Liver (tissue), 9 donors: Measurements from ENCODE around the gene PITPNC1. TPM values are rescaled to one million over a fixed set of nuclear protein-coding genes. Genes with fewer than 3 reads are reported as not detected.
"Not testable (repeated sequence)": the region's sequence is repeated elsewhere in the genome, so short reads cannot be mapped to it uniquely, and the experiment has no call there.

Experiments used
- DNase-seq: peaks from one replicate; pipeline ENCODE4 v3.0.0-alpha.2; 2017; ENCODE audit warnings: low spot score
- H3K27ac ChIP-seq, 2 donors: one replicate each; pipeline ENCODE4 v1.7.0; 2013; ENCODE audit warnings: inconsistent platforms in 2 of 2, low read length in 2 of 2, control low read depth in 1 of 2, low read depth in 1 of 2, mild to moderate bottlenecking in 1 of 2
- H3K27me3 ChIP-seq, 4 donors: one replicate each; pipeline versions ENCODE4 v1.6.1 to v1.7.0; 2013; ENCODE audit warnings: low read length in 3 of 4, inconsistent platforms in 1 of 4, mild to moderate bottlenecking in 1 of 4, moderate library complexity in 1 of 4; ENCODE audit not compliant: control insufficient read depth in 4 of 4, insufficient read depth in 4 of 4
- H3K36me3 ChIP-seq, 4 donors: one replicate each; pipeline versions ENCODE4 v1.6.1 to v1.7.0; 2013; ENCODE audit warnings: low read length in 3 of 4, mild to moderate bottlenecking in 3 of 4, low read depth in 1 of 4, moderate library complexity in 1 of 4; ENCODE audit not compliant: control insufficient read depth in 4 of 4, insufficient read depth in 3 of 4
- H3K4me1 ChIP-seq, 4 donors: one replicate each; pipeline versions ENCODE4 v1.6.1 to v1.7.0; 2013; ENCODE audit warnings: low read length in 3 of 4, mild to moderate bottlenecking in 3 of 4, moderate library complexity in 1 of 4; ENCODE audit not compliant: control insufficient read depth in 4 of 4, insufficient read depth in 4 of 4
- H3K4me3 ChIP-seq, 3 donors: one replicate each; pipeline versions ENCODE4 v1.6.1 to v1.7.0; 2013; ENCODE audit warnings: low read length in 3 of 3, control low read depth in 1 of 3, low read depth in 1 of 3, mild to moderate bottlenecking in 1 of 3
- H3K9ac ChIP-seq, 2 donors: one replicate each; pipeline ENCODE4 v1.7.0; 2013; ENCODE audit warnings: low read length in 2 of 2, mild to moderate bottlenecking in 2 of 2, moderate library complexity in 2 of 2, control low read depth in 1 of 2, low read depth in 1 of 2
- H3K9me3 ChIP-seq, 4 donors: one replicate each; pipeline versions ENCODE4 v1.6.1 to v1.7.0; 2013; ENCODE audit warnings: low read length in 3 of 4; ENCODE audit not compliant: control insufficient read depth in 4 of 4
- ATF3 ChIP-seq: IDR thresholded peaks from 2 replicates; pipeline ENCODE4 v1.6.1; 2016; ENCODE audit warnings: antibody characterized with exemption
- EGR1 ChIP-seq, 2 donors: IDR thresholded peaks; 2 replicates each; pipeline ENCODE4 v1.6.1; 2016 to 2018; ENCODE audit warnings: antibody characterized with exemption in 2 of 2, low read depth in 2 of 2
- FOXA1 ChIP-seq: IDR thresholded peaks from 2 replicates; pipeline ENCODE4 v1.6.1; 2016; ENCODE audit warnings: antibody characterized with exemption
- FOXA2 ChIP-seq: IDR thresholded peaks from 2 replicates; pipeline ENCODE4 v1.6.1; 2016; ENCODE audit warnings: antibody characterized with exemption
- HNF4A ChIP-seq, 2 donors: conservative IDR thresholded peaks; 2 replicates each; pipeline ENCODE4 v1.6.1; 2016; ENCODE audit warnings: antibody characterized with exemption in 2 of 2, mild to moderate bottlenecking in 2 of 2
- HNF4G ChIP-seq: IDR thresholded peaks from 2 replicates; pipeline ENCODE4 v1.6.1; 2016; ENCODE audit warnings: antibody characterized with exemption
- JUND ChIP-seq, 2 donors: IDR thresholded peaks; 2 replicates each; pipeline ENCODE4 v1.6.1; 2016; ENCODE audit warnings: antibody characterized with exemption in 2 of 2
- NR2F2 ChIP-seq: IDR thresholded peaks from 2 replicates; pipeline ENCODE4 v1.6.1; 2016; ENCODE audit warnings: antibody characterized with exemption
- RAD21 ChIP-seq, 2 donors: IDR thresholded peaks; 2 replicates each; pipeline ENCODE4 v1.6.1; 2016; ENCODE audit warnings: antibody characterized with exemption in 2 of 2, mild to moderate bottlenecking in 2 of 2
- REST ChIP-seq: IDR thresholded peaks from 2 replicates; pipeline ENCODE4 v1.6.1; 2016; ENCODE audit warnings: antibody characterized with exemption, mild to moderate bottlenecking
- RXRA ChIP-seq, 2 donors: IDR thresholded peaks; 2 replicates each; pipeline ENCODE4 v1.6.1; 2017 to 2018; ENCODE audit warnings: antibody characterized with exemption in 2 of 2, mild to moderate bottlenecking in 1 of 2
- SP1 ChIP-seq: IDR thresholded peaks from 2 replicates; pipeline ENCODE4 v1.6.1; 2018; ENCODE audit warnings: antibody characterized with exemption, mild to moderate bottlenecking
- TAF1 ChIP-seq: conservative IDR thresholded peaks from 2 replicates; pipeline ENCODE4 v1.6.1; 2016; ENCODE audit warnings: antibody characterized with exemption, mild to moderate bottlenecking
- YY1 ChIP-seq: IDR thresholded peaks from 2 replicates; pipeline ENCODE4 v1.6.1; 2016; ENCODE audit warnings: antibody characterized with exemption, mild to moderate bottlenecking
- WGBS: extraction: QIAGEN DNeasy Blood & Tissue Kit; methylation state at CpG from one replicate; pipeline ENCODE4 v1.1.7; 2013; 5-methylcytosine and 5-hydroxymethylcytosine counted together
- polyA plus RNA-seq, 2 donors: library from polyadenylated mRNA; stranded (reverse) in 1 of 2; unstranded in 1 of 2; fragments of 200-250 nt in 1 of 2; fragments of >200 nt in 1 of 2; fragmentation: Nextera tagmentation in 1 of 2; extraction: Ambion mirVana in 1 of 2; gene quantifications; one replicate each; pipeline versions ENCODE4 v1.2.1 to v1.2.3, GENCODE V29; 2013 to 2015
- total RNA-seq, 2 donors: library from RNA; depleted of rRNA; stranded (reverse); fragments of >200 nt; gene quantifications; one replicate each; pipeline ENCODE4 v1.2.3, GENCODE V29; 2014
- TF ChIP-seq, protein P1 (sequence below): IDR thresholded peaks from 2 replicates; pipeline ENCODE4 v1.6.1; 2016; ENCODE audit warnings: antibody characterized with exemption
- TF ChIP-seq, protein P2 (sequence below): IDR thresholded peaks from 2 replicates; pipeline ENCODE4 v1.6.1; 2016; ENCODE audit warnings: antibody characterized with exemption
- donor health status: healthy.
- donor health status: healthy.
- donor health status: healthy.
- donor health status: healthy.
- donor health status: healthy.

PITPNC1 gene
- total and polyA plus RNA-seq, 4 donors, result 2.3 to 10.2 (median 5.7) TPM

DNA sequence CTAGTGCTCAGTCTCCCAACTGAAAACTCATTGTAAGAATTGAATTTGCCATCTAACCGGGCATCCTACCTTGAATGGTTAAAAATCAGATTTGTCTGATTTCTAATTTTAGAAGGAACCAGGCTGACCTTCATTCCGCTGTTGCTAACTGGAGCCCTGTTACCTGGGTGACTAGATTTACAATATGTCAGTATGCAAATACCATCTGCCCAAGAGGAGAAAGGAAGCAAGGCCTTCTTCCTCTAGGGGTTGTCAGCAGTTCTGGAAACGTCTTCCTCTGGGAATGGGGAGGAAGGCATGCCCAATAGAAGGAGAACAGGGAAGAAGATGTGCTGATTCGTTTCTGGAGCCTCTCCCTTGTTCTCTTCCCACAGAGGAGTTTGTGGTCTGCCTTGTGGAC is 137.9 kb downstream of the PITPNC1 start:
- no peak for DNase-seq
- Histone ChIP-seq H3K9me3 (no peaks in the 10 kb centered on the region), H3K36me3 (no peaks in the 10 kb centered on the region), H3K4me3 (no peak overlapping the region), H3K9ac (no peak overlapping the region), H3K4me1 (no peaks in the 10 kb centered on the region), H3K27me3 (no peaks in the 10 kb centered on the region), H3K27ac (no peak overlapping the region)
- 61% methylated on average over 4 of the region's 4 CpGs for WGBS
- TF ChIP-seq REST, result no peak

DNA sequence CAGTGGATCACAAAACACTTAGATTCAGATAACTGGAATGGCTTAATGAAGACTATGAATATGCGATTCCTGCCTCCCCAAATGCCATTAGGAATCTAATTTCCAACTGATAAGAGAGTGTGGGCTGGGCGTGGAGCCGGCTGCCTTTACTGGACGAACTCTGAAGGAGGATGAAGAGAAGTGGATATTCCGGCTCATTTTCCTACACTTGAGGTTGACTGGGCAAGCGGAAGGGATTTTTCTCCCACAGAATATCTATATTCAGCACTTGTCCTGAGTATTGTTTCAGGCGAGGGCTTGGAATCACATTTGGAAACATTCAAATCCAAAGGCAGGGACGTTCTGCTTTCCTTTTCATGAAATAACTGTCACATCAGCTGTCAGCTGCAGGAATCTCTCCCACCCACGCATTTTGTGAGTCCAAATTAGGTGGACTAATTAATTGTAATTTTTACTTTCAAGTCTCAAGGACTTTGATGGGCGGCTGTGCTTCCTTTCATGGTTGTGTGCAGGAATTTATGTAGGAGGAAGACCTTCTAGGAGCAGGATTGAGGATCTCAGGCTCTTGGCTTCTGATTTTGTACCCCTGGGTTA is 138.5 kb downstream of the PITPNC1 start:
- Histone ChIP-seq H3K4me3 (no peak overlapping the region), H3K4me1 (no peaks in the 10 kb centered on the region), H3K9me3 (no peaks in the 10 kb centered on the region), H3K9ac (no peak overlapping the region), H3K27me3 (no peaks in the 10 kb centered on the region), H3K27ac (no peak overlapping the region), H3K36me3 (no peaks in the 10 kb centered on the region)
- TF ChIP-seq JUND (IDR thresholded peaks at IDR 0.05) (no peak), REST (no peak), HNF4G (no peak), FOXA2 (no peak), RAD21 (IDR thresholded peaks at IDR 0.05) (no peak), ATF3 (no peak), HNF4A (conservative IDR thresholded peaks at IDR 0.05) (no peak), RXRA (IDR thresholded peaks at IDR 0.05) (no peak), NR2F2 (no peak), YY1 (no peak), SP1 (no peak), FOXA1 (no peak), TAF1 (no peak), EGR1 (IDR thresholded peaks at IDR 0.05; ENCODE audit: low read depth in 2 of 2) (no peak)
- TF ChIP-seq, protein P1, sequence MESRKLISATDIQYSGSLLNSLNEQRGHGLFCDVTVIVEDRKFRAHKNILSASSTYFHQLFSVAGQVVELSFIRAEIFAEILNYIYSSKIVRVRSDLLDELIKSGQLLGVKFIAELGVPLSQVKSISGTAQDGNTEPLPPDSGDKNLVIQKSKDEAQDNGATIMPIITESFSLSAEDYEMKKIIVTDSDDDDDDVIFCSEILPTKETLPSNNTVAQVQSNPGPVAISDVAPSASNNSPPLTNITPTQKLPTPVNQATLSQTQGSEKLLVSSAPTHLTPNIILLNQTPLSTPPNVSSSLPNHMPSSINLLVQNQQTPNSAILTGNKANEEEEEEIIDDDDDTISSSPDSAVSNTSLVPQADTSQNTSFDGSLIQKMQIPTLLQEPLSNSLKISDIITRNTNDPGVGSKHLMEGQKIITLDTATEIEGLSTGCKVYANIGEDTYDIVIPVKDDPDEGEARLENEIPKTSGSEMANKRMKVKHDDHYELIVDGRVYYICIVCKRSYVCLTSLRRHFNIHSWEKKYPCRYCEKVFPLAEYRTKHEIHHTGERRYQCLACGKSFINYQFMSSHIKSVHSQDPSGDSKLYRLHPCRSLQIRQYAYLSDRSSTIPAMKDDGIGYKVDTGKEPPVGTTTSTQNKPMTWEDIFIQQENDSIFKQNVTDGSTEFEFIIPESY, result no peak
- TF ChIP-seq, protein P2, sequence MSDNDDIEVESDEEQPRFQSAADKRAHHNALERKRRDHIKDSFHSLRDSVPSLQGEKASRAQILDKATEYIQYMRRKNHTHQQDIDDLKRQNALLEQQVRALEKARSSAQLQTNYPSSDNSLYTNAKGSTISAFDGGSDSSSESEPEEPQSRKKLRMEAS, result no peak
- DNase-seq, result no peak
- 85% methylated on average over 10 of the region's 10 CpGs for WGBS

DNA sequence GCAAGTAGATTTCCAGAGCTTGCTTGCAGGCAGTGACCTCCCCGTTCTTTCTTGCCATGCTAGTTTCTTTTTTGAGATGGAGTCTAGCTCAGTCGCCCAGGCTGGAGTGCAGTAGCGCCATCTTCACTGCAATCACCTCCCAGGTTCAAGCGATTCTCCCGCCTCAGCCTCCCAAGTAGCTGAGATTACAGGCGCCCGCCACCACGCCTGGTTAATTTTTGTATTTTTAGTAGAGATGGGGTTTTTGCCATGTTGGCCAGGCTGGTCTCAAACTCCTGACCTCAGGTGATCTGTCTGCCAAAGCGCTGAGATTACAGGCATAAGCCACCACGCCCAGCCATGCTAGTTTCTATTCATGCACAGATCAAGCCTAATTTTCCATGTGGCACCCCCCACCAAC is 139.5 kb downstream of the PITPNC1 start:
- not testable (repeated sequence) for DNase-seq, H3K36me3 ChIP-seq, H3K4me1 ChIP-seq, H3K27me3 ChIP-seq, H3K9ac ChIP-seq, H3K27ac ChIP-seq, H3K4me3 ChIP-seq, H3K9me3 ChIP-seq
- WGBS, result 97% methylated on average over 10 of the region's 10 CpGs
